Measurements from ENCODE around the gene TUBAL3.

DNA sequence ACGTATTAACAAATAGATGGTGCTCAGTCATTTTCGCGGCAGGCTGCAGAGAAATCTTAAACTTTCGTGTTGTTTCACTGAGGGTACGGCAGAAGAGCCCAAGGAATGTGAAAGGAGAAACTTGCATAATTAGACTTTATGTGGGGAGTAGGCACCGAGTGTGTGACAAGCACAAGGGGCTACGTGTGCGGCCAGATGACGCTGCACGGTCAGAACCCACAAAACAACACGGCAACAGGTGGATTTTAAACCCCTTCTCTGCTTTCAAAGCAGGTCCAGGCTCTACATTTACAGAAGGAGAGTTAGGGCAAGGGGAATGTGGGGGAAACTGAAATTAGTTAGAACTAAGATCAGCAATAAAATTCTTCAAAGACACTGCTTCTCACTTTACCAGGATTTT is 40.3 kb downstream of the TUBAL3 start:
- TF ChIP-seq YY1 (IDR thresholded peaks at IDR 0.05; ENCODE audit: insufficient read depth, insufficient read length) (no peak), ZNF274 (IDR thresholded peaks at IDR 0.05; ENCODE audit: low read depth, low read length) (no peak), SUZ12 (IDR thresholded peaks at IDR 0.05; ENCODE audit: extremely low read depth, insufficient read depth, insufficient read length) (no peak)
